Measurements from ENCODE around the gene P2RY2. TPM values are rescaled to one million over a fixed set of nuclear protein-coding genes. Genes with fewer than 3 reads are reported as not detected.

The P2RY2 gene
- polyA plus RNA-seq, 3 donors from 2014 or later, result 0.30 TPM; not detected in 2

DNA sequence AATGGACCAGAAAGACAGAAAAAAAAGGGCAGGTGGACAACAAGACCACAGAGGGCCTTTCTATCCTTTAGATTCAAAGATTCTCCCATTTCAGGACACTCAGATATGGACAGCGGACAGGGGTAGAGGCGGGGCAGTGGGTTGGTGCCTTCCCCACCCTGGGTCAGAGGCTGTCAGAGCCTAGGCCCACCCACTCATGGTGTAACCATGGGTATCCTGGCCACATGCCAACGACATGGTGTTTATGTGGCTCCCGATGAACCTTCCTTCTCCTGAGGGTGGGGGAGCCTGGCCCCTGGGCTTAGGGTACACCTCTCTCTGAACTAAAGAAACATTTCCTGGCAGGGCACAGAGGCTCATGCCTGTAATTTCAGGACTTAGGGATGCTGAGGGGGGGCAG lies 14.3 kb upstream of the P2RY2 start:
- peaks cover 0 to 4% (median 0%) of the 10 kb centered on the region in 3 donors for H3K36me3 Mint-ChIP-seq
- H3K27ac Mint-ChIP-seq, result no peak overlapping the region
- H3K4me3 Mint-ChIP-seq, result no peak overlapping the region
- no peaks in the 10 kb centered on the region for H3K4me1 Mint-ChIP-seq
- peaks cover 0 to 3% (median 3%) of the 10 kb centered on the region in 3 donors for H3K27me3 Mint-ChIP-seq (ENCODE audit: low read depth in 3 of 3)
- no peak for DNase-seq
- no peaks in the 10 kb centered on the region for H3K9me3 Mint-ChIP-seq

DNA sequence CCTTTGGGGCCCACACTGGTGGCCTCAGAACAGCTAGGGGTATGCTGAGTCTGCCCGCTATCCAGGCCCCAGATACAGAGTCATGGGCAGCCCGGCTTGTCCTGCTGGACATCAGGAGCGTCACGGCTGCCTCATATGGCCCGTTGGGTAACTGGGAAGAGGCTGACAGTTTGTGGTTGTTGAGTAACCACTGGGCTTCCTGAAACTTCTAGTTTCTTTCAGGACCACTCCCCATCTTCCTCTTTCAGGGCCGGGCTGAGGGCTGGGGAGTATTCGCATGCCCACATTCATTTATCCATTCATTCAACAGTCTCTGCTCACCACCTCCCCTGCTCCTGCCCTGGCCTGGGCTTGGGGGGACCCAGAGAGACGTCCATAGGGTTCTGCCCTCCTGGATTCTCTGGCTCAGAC lies 13.4 kb upstream of the P2RY2 start:
- peaks cover 0 to 4% (median 0%) of the 10 kb centered on the region in 3 donors for H3K36me3 Mint-ChIP-seq
- no peaks in the 10 kb centered on the region for H3K9me3 Mint-ChIP-seq
- H3K27ac Mint-ChIP-seq, result no peak overlapping the region
- peaks cover 0 to 3% (median 3%) of the 10 kb centered on the region in 3 donors for H3K27me3 Mint-ChIP-seq (ENCODE audit: low read depth in 3 of 3)
- DNase-seq, result no peak
- no peaks in the 10 kb centered on the region for H3K4me1 Mint-ChIP-seq
- no peak overlapping the region for H3K4me3 Mint-ChIP-seq

DNA sequence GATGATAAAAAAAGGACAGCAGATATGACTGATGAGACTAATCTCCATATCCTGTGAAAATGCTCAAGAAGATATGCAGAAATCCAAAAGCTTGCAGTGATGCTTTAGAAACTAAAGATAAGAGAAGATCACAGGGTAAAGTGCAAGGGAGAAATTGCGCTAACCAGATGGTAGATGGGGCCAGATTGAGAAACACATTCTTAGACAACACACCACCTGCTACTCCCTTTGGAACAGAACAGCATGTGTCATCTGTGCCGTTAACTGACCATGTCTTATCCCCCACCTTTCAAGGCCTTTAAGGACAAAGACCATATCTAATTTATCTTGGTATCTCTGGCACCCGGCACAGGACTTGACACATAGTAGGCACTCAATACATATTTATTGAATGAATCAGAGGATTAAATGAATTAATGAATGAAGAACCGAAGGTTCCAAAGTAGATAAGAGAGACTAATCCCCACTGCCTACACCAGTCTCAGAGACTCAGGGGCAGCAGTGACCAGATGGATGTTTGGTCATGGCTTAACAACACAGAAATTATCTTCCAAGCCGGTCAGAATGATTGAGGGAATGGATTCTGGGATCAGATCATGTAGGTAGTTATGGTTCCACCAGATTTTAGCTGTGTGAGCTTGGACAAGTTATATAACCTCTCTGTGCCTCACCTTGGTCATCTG lies 12.3 kb upstream of the P2RY2 start:
- Mint-ChIP-seq H3K9me3 (no peaks in the 10 kb centered on the region), H3K27me3 (ENCODE audit: low read depth in 3 of 3) (peaks cover 0 to 3% (median 2%) of the 10 kb centered on the region in 3 donors), H3K27ac (no peak overlapping the region), H3K36me3 (peaks cover 0 to 4% (median 0%) of the 10 kb centered on the region in 3 donors), H3K4me3 (no peak overlapping the region), H3K4me1 (no peaks in the 10 kb centered on the region)
- DNase-seq, result no peak

GRCh38 chr11:73206801-73207200 lies 11.3 kb upstream of the P2RY2 start:
- Mint-ChIP-seq H3K27ac (no peak overlapping the region), H3K4me1 (no peaks in the 10 kb centered on the region), H3K4me3 (no peak overlapping the region), H3K9me3 (no peaks in the 10 kb centered on the region), H3K36me3 (peaks cover 0 to 4% (median 0%) of the 10 kb centered on the region in 3 donors), H3K27me3 (ENCODE audit: low read depth in 3 of 3) (peaks cover 0 to 3% (median 2%) of the 10 kb centered on the region in 3 donors)
- no peak for DNase-seq

GRCh38 chr11:73209892-73210291 lies 8.2 kb upstream of the P2RY2 start:
- Mint-ChIP-seq H3K4me3 (no peak overlapping the region), H3K4me1 (no peaks in the 10 kb centered on the region), H3K36me3 (no peaks in the 10 kb centered on the region), H3K9me3 (no peaks in the 10 kb centered on the region), H3K27ac (no peak overlapping the region), H3K27me3 (ENCODE audit: low read depth in 3 of 3) (peaks cover 0 to 2% (median 1%) of the 10 kb centered on the region in 3 donors)
- DNase-seq, result no peak

DNA sequence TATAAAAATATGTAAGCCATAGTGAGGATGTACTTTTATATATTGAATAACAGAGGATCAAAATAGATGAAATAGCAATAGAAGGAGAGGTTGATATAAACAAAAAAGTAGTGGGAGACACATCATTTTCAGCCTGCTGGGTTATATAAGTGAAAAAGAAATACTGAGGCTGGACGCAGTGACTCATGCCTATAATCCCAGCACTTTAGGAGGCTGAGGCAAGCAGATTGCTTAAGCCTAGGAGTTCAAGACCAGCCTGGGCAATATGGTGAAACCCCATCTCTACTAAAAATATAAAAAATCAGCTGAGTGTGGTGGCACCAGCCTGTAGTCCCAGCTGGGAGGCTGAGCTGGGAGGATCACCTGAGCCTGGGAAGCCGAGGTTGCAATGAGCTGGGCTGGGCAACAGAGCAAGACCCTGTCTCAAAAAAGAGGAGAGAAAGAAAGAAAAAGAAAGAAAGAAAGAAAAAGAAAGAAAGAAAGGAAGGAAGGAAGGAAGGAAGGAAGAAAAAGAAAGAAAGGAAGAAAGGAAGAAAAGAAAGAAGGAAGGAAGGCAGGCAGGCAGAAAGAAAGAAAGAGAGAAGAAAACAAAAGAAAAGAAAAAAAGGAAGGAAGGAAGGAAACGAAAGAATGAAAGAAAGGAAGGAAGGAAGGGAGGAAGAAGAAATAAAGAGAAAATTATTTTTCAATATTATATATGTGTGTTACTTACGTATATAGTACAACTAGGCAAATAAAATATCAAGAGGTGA lies 7.0 kb upstream of the P2RY2 start:
- Mint-ChIP-seq H3K36me3 (no peaks in the 10 kb centered on the region), H3K27me3 (ENCODE audit: low read depth in 3 of 3) (peaks cover 0 to 2% (median 0%) of the 10 kb centered on the region in 3 donors), H3K27ac (no peak overlapping the region), H3K4me1 (no peaks in the 10 kb centered on the region), H3K9me3 (no peaks in the 10 kb centered on the region), H3K4me3 (no peak overlapping the region)
- no peak for DNase-seq

DNA sequence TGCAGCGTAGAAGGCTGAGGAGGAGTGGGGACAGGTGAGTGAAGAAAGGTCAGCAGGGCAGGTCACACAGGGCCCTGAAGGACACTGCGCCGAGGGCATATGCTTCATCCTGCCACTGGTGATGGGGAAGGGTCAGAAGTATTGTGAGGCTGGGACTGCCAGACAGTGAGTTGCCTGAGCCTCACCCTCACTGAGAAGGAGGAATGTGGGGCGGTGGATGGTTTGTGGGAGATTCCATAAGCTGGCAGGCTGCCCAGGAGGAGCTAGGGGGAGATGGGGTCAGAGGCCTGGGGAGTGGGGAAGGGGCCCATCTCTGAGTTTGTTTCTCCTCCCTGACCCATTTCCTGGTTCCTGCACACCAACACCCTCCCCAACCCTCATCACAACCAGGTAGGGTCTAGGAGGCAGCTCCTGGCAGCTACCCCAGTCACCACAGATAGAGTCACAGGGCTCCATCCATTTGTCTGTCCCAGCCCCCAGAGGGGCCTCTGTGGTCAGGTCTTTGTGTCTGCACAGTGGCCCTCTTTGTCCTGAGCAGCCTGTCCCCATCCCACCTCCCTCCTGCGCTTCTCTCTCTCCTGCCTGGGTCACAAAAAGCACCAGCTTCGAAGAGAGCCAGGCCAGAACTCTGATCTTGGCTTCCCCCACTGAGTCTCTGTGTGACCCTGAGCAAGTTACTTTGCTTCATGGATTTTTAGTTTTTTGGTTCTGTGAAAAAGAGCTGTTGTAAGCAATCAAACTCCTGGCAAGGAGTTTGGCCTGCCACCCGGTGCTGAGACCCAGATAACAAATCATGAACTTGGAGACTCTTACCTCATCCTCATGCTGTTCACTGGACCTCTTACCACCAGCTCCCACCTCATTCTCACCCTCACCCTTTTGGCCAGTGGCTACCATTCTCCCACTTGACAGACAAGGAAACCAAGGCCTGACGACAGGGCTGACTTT lies 4.6 kb upstream of the P2RY2 start:
- Mint-ChIP-seq H3K4me1 (peaks cover 0 to 5% of the 10 kb centered on the region in 2 donors), H3K4me3 (no peak overlapping the region), H3K27ac (no peak overlapping the region), H3K27me3 (ENCODE audit: low read depth in 3 of 3) (peaks cover 1 to 7% (median 3%) of the 10 kb centered on the region in 3 donors), H3K9me3 (no peaks in the 10 kb centered on the region), H3K36me3 (no peaks in the 10 kb centered on the region)
- no peak for DNase-seq

- no peaks in the 10 kb centered on the region for H3K36me3 Mint-ChIP-seq
- H3K27ac Mint-ChIP-seq, result no peak overlapping the region
- no peaks in the 10 kb centered on the region for H3K9me3 Mint-ChIP-seq
- H3K27me3 Mint-ChIP-seq (ENCODE audit: low read depth in 3 of 3), result peaks cover 6 to 7% (median 7%) of the 10 kb centered on the region in 3 donors
- peaks cover 0 to 10% of the 10 kb centered on the region in 2 donors for H3K4me1 Mint-ChIP-seq
- H3K4me3 Mint-ChIP-seq, result no peak overlapping the region
- DNase-seq, result no peak
Measured at GRCh38 chr11:73215191-73216134, 2.6 kb upstream of the P2RY2 start.

- no peak for DNase-seq
- peaks cover 0 to 10% of the 10 kb centered on the region in 2 donors for H3K4me1 Mint-ChIP-seq
- peaks cover 6 to 7% (median 7%) of the 10 kb centered on the region in 3 donors for H3K27me3 Mint-ChIP-seq (ENCODE audit: low read depth in 3 of 3)
- peak overlapping the region in 2 of 5 donors; percentile 30 to 34 for H3K4me3 Mint-ChIP-seq
- no peaks in the 10 kb centered on the region for H3K36me3 Mint-ChIP-seq
- H3K9me3 Mint-ChIP-seq, result no peaks in the 10 kb centered on the region
- H3K27ac Mint-ChIP-seq, result no peak overlapping the region
Measured at GRCh38 chr11:73216465-73216864, 1.6 kb upstream of the P2RY2 start.

GRCh38 chr11:73217131-73217809 lies 811 bp upstream of the P2RY2 start:
- peaks cover 0 to 10% of the 10 kb centered on the region in 2 donors for H3K4me1 Mint-ChIP-seq
- peaks cover 6 to 7% (median 7%) of the 10 kb centered on the region in 3 donors for H3K27me3 Mint-ChIP-seq (ENCODE audit: low read depth in 3 of 3)
- no peaks in the 10 kb centered on the region for H3K9me3 Mint-ChIP-seq
- no peak overlapping the region for H3K27ac Mint-ChIP-seq
- H3K36me3 Mint-ChIP-seq, result no peaks in the 10 kb centered on the region
- peak overlapping the region in 3 of 5 donors; percentile 14 to 30 (median 25) for H3K4me3 Mint-ChIP-seq
- no peak for DNase-seq

DNA sequence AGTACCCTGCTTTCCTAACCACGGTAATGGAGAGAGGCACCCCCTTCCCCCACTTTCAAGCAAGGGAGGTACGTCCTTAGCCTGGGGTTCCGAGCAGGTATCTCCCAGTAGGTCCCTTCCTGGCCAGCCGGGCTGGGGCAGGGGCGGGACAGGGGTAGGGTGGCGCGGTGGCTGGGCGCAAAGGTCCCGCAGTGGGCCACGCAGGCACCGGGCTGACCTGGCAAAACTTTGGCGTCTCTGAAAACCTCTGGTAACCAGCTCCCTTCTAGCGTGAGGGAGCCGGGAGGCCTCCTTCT lies 323 bp upstream of the P2RY2 start:
- Mint-ChIP-seq H3K4me3 (peak overlapping the region in 2 of 5 donors; percentile 13 to 14), H3K9me3 (no peaks in the 10 kb centered on the region), H3K27ac (no peak overlapping the region), H3K36me3 (no peaks in the 10 kb centered on the region), H3K27me3 (ENCODE audit: low read depth in 3 of 3) (peaks cover 6 to 9% (median 7%) of the 10 kb centered on the region in 3 donors), H3K4me1 (peaks cover 0 to 10% of the 10 kb centered on the region in 2 donors)
- DNase-seq, result no peak

- H3K27me3 Mint-ChIP-seq (ENCODE audit: low read depth in 3 of 3), result peaks cover 6 to 9% (median 7%) of the 10 kb centered on the region in 3 donors
- peaks cover 0 to 10% of the 10 kb centered on the region in 2 donors for H3K4me1 Mint-ChIP-seq
- no peaks in the 10 kb centered on the region for H3K36me3 Mint-ChIP-seq
- H3K27ac Mint-ChIP-seq, result no peak overlapping the region
- peak overlapping the region in 4 of 5 donors; percentile 18 to 48 (median 34) for H3K4me3 Mint-ChIP-seq
- DNase-seq, result no peak
- no peaks in the 10 kb centered on the region for H3K9me3 Mint-ChIP-seq
Measured at GRCh38 chr11:73218830-73219215, 742 bp downstream of the P2RY2 start.

Data from immature natural killer cell (primary cell).